ENCODE results near the gene WLS. TPM values are rescaled to one million over a fixed set of nuclear protein-coding genes. Genes with fewer than 3 reads are reported as not detected.

Gene WLS
- total RNA-seq, 1 donor from 2014 or later: not detected

GRCh38 chr1:68218490-68218889 is 13.8 kb downstream of the WLS start:
- H3K36me3 Mint-ChIP-seq (ENCODE audit: low read depth): no peaks in the 10 kb centered on the region
- DNase-seq: no peak
- H3K9me3 Mint-ChIP-seq: no peaks in the 10 kb centered on the region
- H3K27me3 Mint-ChIP-seq: peaks cover 9% of the 10 kb centered on the region
- H3K4me3 Mint-ChIP-seq: no peak overlapping the region
- H3K4me1 Mint-ChIP-seq: no peaks in the 10 kb centered on the region
- no peak overlapping the region for H3K27ac Mint-ChIP-seq
- intact Hi-C loops (cut with micrococcal nuclease): no loop called here

GRCh38 chr1:68217618-68218017 is 14.7 kb downstream of the WLS start:
- Mint-ChIP-seq H3K4me1 (no peaks in the 10 kb centered on the region), H3K36me3 (ENCODE audit: low read depth) (no peaks in the 10 kb centered on the region)

GRCh38 chr1:68217060-68217554 is 15.2 kb downstream of the WLS start:
- intact Hi-C loops (cut with micrococcal nuclease): no loop called here
- peaks cover 5% of the 10 kb centered on the region for H3K27me3 Mint-ChIP-seq
- no peak overlapping the region for H3K4me3 Mint-ChIP-seq
- DNase-seq: no peak
- no peaks in the 10 kb centered on the region for H3K4me1 Mint-ChIP-seq
- H3K9me3 Mint-ChIP-seq: no peaks in the 10 kb centered on the region
- H3K36me3 Mint-ChIP-seq (ENCODE audit: low read depth): no peaks in the 10 kb centered on the region
- H3K27ac Mint-ChIP-seq: no peak overlapping the region

More at GRCh38 chr1:68217618-68218017, 14.7 kb downstream of the WLS start:
- H3K4me3 Mint-ChIP-seq: no peak overlapping the region
- H3K9me3 Mint-ChIP-seq: no peaks in the 10 kb centered on the region
- H3K27me3 Mint-ChIP-seq: peaks cover 5% of the 10 kb centered on the region
- H3K27ac Mint-ChIP-seq: no peak overlapping the region
- DNase-seq: no peak
- intact Hi-C loops (cut with micrococcal nuclease): no loop called here

GRCh38 chr1:68216089-68216772 is 16.1 kb downstream of the WLS start:
- no peak for DNase-seq

GRCh38 chr1:68213843-68214242 is 18.5 kb downstream of the WLS start:
- H3K9me3 Mint-ChIP-seq: no peaks in the 10 kb centered on the region
- H3K27ac Mint-ChIP-seq: no peak overlapping the region
- intact Hi-C loops (cut with micrococcal nuclease): no loop called here
- no peaks in the 10 kb centered on the region for H3K4me1 Mint-ChIP-seq
- peaks cover 4% of the 10 kb centered on the region for H3K27me3 Mint-ChIP-seq
- H3K36me3 Mint-ChIP-seq (ENCODE audit: low read depth): no peaks in the 10 kb centered on the region
- no peak overlapping the region for H3K4me3 Mint-ChIP-seq
- DNase-seq: no peak

More at GRCh38 chr1:68216089-68216772, 16.1 kb downstream of the WLS start:
- peaks cover 5% of the 10 kb centered on the region for H3K27me3 Mint-ChIP-seq
- no peak overlapping the region for H3K4me3 Mint-ChIP-seq
- no peak overlapping the region for H3K27ac Mint-ChIP-seq
- intact Hi-C loops (cut with micrococcal nuclease): no loop called here
- H3K36me3 Mint-ChIP-seq (ENCODE audit: low read depth): no peaks in the 10 kb centered on the region
- H3K4me1 Mint-ChIP-seq: no peaks in the 10 kb centered on the region
- no peaks in the 10 kb centered on the region for H3K9me3 Mint-ChIP-seq

GRCh38 chr1:68211761-68212380 is 20.5 kb downstream of the WLS start:
- no peaks in the 10 kb centered on the region for H3K9me3 Mint-ChIP-seq
- no peak overlapping the region for H3K4me3 Mint-ChIP-seq
- no peak overlapping the region for H3K27ac Mint-ChIP-seq
- intact Hi-C loops (cut with micrococcal nuclease): no loop called here
- H3K27me3 Mint-ChIP-seq: peaks cover 4% of the 10 kb centered on the region
- H3K36me3 Mint-ChIP-seq (ENCODE audit: low read depth): no peaks in the 10 kb centered on the region
- DNase-seq: no peak
- no peaks in the 10 kb centered on the region for H3K4me1 Mint-ChIP-seq

GRCh38 chr1:68210829-68211228 is 21.5 kb downstream of the WLS start:
- peaks cover 2% of the 10 kb centered on the region for H3K27me3 Mint-ChIP-seq
- H3K36me3 Mint-ChIP-seq (ENCODE audit: low read depth): no peaks in the 10 kb centered on the region
- H3K9me3 Mint-ChIP-seq: no peaks in the 10 kb centered on the region
- no peak overlapping the region for H3K4me3 Mint-ChIP-seq
- no peaks in the 10 kb centered on the region for H3K4me1 Mint-ChIP-seq
- DNase-seq: no peak
- intact Hi-C loops (cut with micrococcal nuclease): no loop called here
- no peak overlapping the region for H3K27ac Mint-ChIP-seq

GRCh38 chr1:68210027-68210426 is 22.3 kb downstream of the WLS start:
- Mint-ChIP-seq H3K4me3 (no peak overlapping the region), H3K27me3 (peaks cover 2% of the 10 kb centered on the region), H3K27ac (no peak overlapping the region), H3K36me3 (ENCODE audit: low read depth) (no peaks in the 10 kb centered on the region), H3K4me1 (no peaks in the 10 kb centered on the region), H3K9me3 (no peaks in the 10 kb centered on the region)
- intact Hi-C loops (cut with micrococcal nuclease): no loop called here
- DNase-seq: no peak

GRCh38 chr1:68206848-68207689 is 25.3 kb downstream of the WLS start:
- no peaks in the 10 kb centered on the region for H3K27me3 Mint-ChIP-seq
- H3K4me1 Mint-ChIP-seq: no peaks in the 10 kb centered on the region
- no peak for DNase-seq
- intact Hi-C loops (cut with micrococcal nuclease): no loop called here
- H3K27ac Mint-ChIP-seq: no peak overlapping the region
- H3K9me3 Mint-ChIP-seq: no peaks in the 10 kb centered on the region
- no peak overlapping the region for H3K4me3 Mint-ChIP-seq
- H3K36me3 Mint-ChIP-seq (ENCODE audit: low read depth): no peaks in the 10 kb centered on the region

- no peaks in the 10 kb centered on the region for H3K4me1 Mint-ChIP-seq
- H3K27ac Mint-ChIP-seq: no peak overlapping the region
- intact Hi-C loops (cut with micrococcal nuclease): no loop called here
- no peaks in the 10 kb centered on the region for H3K9me3 Mint-ChIP-seq
- no peaks in the 10 kb centered on the region for H3K36me3 Mint-ChIP-seq (ENCODE audit: low read depth)
- no peak overlapping the region for H3K4me3 Mint-ChIP-seq
- no peaks in the 10 kb centered on the region for H3K27me3 Mint-ChIP-seq
- DNase-seq: no peak
These were observed 26.4 kb downstream of the WLS start for GRCh38 chr1:68205794-68206358.

GRCh38 chr1:68204977-68205630 is 27.2 kb downstream of the WLS start:
- Mint-ChIP-seq H3K27me3 (no peaks in the 10 kb centered on the region), H3K27ac (no peak overlapping the region), H3K36me3 (ENCODE audit: low read depth) (no peaks in the 10 kb centered on the region), H3K9me3 (no peaks in the 10 kb centered on the region), H3K4me1 (no peaks in the 10 kb centered on the region), H3K4me3 (no peak overlapping the region)
- DNase-seq: no peak
- intact Hi-C loops (cut with micrococcal nuclease): no loop called here

- no peak overlapping the region for H3K27ac Mint-ChIP-seq
- no peak for DNase-seq
- H3K4me1 Mint-ChIP-seq: no peaks in the 10 kb centered on the region
- intact Hi-C loops (cut with micrococcal nuclease): no loop called here
- peaks cover 4% of the 10 kb centered on the region for H3K27me3 Mint-ChIP-seq
- no peaks in the 10 kb centered on the region for H3K36me3 Mint-ChIP-seq (ENCODE audit: low read depth)
- no peak overlapping the region for H3K4me3 Mint-ChIP-seq
- H3K9me3 Mint-ChIP-seq: no peaks in the 10 kb centered on the region
These were observed 30.0 kb downstream of the WLS start for GRCh38 chr1:68202239-68202832.

- no peak for DNase-seq
- no peak overlapping the region for H3K27ac Mint-ChIP-seq
- intact Hi-C loops (cut with micrococcal nuclease): no loop called here
- H3K36me3 Mint-ChIP-seq (ENCODE audit: low read depth): no peaks in the 10 kb centered on the region
- H3K4me1 Mint-ChIP-seq: no peaks in the 10 kb centered on the region
- peaks cover 4% of the 10 kb centered on the region for H3K27me3 Mint-ChIP-seq
- H3K9me3 Mint-ChIP-seq: no peaks in the 10 kb centered on the region
- H3K4me3 Mint-ChIP-seq: no peak overlapping the region
These were observed 30.6 kb downstream of the WLS start for GRCh38 chr1:68201546-68202238.
